B cell (primary cell): Measurements from ENCODE around the gene VSIG10L2. TPM values are rescaled to one million over a fixed set of nuclear protein-coding genes. Genes with fewer than 3 reads are reported as not detected.

ENCODE experiments used
- ATAC-seq: fragments of 200-7000 bp; cut with Tn5 transposase; one replicate; pipeline ENCODE4 v1.10.0; 2021; ENCODE audit warnings: low read depth, mild to moderate bottlenecking, moderate number of reproducible peaks, moderate library complexity
- CTCF ChIA-PET: fragments of 350-600 bp; sonication (Branson Sonifier 250); formaldehyde crosslinking; loops from one replicate; lab custom pipeline; 2021; ENCODE audit warnings: antibody characterized with exemption, inconsistent platforms; lab: Charles Lee
- POLR2A ChIA-PET: fragments of 350-600 bp; sonication (Branson Sonifier 250); formaldehyde crosslinking; loops from one replicate; lab custom pipeline; 2021; ENCODE audit warnings: antibody characterized with exemption; lab: Charles Lee
- DNase-seq: peaks from one replicate; pipeline ENCODE4 v3.0.0; 2013
- H2AFZ ChIP-seq: 2 replicates; pipeline ENCODE4 v1.6.1; 2012; ENCODE audit warnings: mild to moderate bottlenecking, low read depth, low read length; ENCODE audit not compliant: insufficient read depth, poor library complexity, severe bottlenecking
- H3K27ac ChIP-seq, 2 donors: 1 replicate in 1 of 2; 2 replicates in 1 of 2; pipeline ENCODE4 v1.5.1; 2012 to 2013; ENCODE audit warnings: low read length in 2 of 2, mild to moderate bottlenecking in 2 of 2, moderate library complexity in 1 of 2
- H3K27me3 ChIP-seq, 4 experiments: fragments of 200-600 bp in 1 of 4; sonication (generic) in 1 of 4; replicated peaks in 1 of 4; 1 replicate in 2 of 4; 2 replicates in 2 of 4; pipeline versions ENCODE4 v1.6.1 to v1.7.0; 2013 to 2016; ENCODE audit warnings: low read length in 3 of 4, mild to moderate bottlenecking in 2 of 4, mixed read lengths in 1 of 4, moderate library complexity in 1 of 4; ENCODE audit not compliant: insufficient read depth in 4 of 4, control insufficient read depth in 3 of 4; ENCODE audit errors: control extremely low read depth in 1 of 4
- H3K36me3 ChIP-seq, 2 experiments: replicated peaks in 1 of 2; 1 replicate in 1 of 2; 2 replicates in 1 of 2; pipeline versions ENCODE4 v1.6.1 to v1.7.1; 2013; ENCODE audit warnings: low read length in 1 of 2; ENCODE audit not compliant: insufficient read depth in 2 of 2, control insufficient read depth in 1 of 2; ENCODE audit errors: control extremely low read depth in 1 of 2, extremely low read depth in 1 of 2
- H3K4me1 ChIP-seq, 2 donors: fragments of 200-600 bp in 1 of 2; sonication (generic) in 1 of 2; 1 replicate in 1 of 2; 2 replicates in 1 of 2; pipeline versions ENCODE4 v1.5.1 to v1.6.1; 2013 to 2017; ENCODE audit warnings: low read length in 2 of 2; ENCODE audit not compliant: control insufficient read depth in 2 of 2, insufficient read depth in 2 of 2
- H3K4me2 ChIP-seq: replicated peaks from 2 replicates; pipeline ENCODE3; 2012; ENCODE audit warnings: mild to moderate bottlenecking, low read depth, low read length; ENCODE audit not compliant: poor library complexity, severe bottlenecking
- H3K4me3 ChIP-seq, 5 experiments: fragments of 200-600 bp in 1 of 5; sonication (generic) in 1 of 5; 1 replicate in 3 of 5; 2 replicates in 2 of 5; pipeline versions ENCODE4 v1.5.1 to v1.7.0; 2011 to 2016; ENCODE audit warnings: low read length in 4 of 5, mild to moderate bottlenecking in 4 of 5, low read depth in 2 of 5, control low read depth in 1 of 5, moderate library complexity in 1 of 5; ENCODE audit not compliant: insufficient read depth in 1 of 5; ENCODE audit errors: control extremely low read depth in 1 of 5, extremely low read depth in 1 of 5
- H3K79me2 ChIP-seq: fragments of 200-600 bp; sonication (generic); one replicate; pipeline ENCODE4 v1.6.0; 2016; ENCODE audit warnings: low read length; ENCODE audit not compliant: control insufficient read depth, insufficient read depth
- H3K9ac ChIP-seq: fragments of 200-600 bp; sonication (generic); 2 replicates; pipeline ENCODE4 v1.6.1; 2017; ENCODE audit warnings: mild to moderate bottlenecking, low read length, moderate library complexity
- H3K9me3 ChIP-seq, 3 donors: one replicate each; pipeline versions ENCODE4 v1.6.1 to v1.7.1; 2013; ENCODE audit warnings: low read length in 2 of 3; ENCODE audit not compliant: control insufficient read depth in 2 of 3, insufficient read depth in 1 of 3; ENCODE audit errors: control extremely low read depth in 1 of 3
- H4K20me1 ChIP-seq: 2 replicates; pipeline ENCODE4 v1.6.0; 2012; ENCODE audit warnings: mild to moderate bottlenecking, low read length; ENCODE audit not compliant: insufficient read depth, control insufficient read depth, poor library complexity, severe bottlenecking
- H3K27ac Mint-ChIP-seq: one replicate; pipeline ENCODE4 v1.8.0; 2021; ENCODE audit warnings: mixed read lengths
- H3K27me3 Mint-ChIP-seq: one replicate; pipeline ENCODE4 v1.8.0; 2021; ENCODE audit warnings: mixed read lengths
- H3K4me1 Mint-ChIP-seq: one replicate; pipeline ENCODE4 v1.8.0; 2021; ENCODE audit warnings: mixed read lengths
- H3K4me3 Mint-ChIP-seq: one replicate; pipeline ENCODE4 v1.8.0; 2021; ENCODE audit warnings: mixed read lengths
- H3K9me3 Mint-ChIP-seq: one replicate; pipeline ENCODE4 v1.8.0; 2022; ENCODE audit warnings: mixed read lengths; ENCODE audit not compliant: insufficient read depth
- CTCF ChIP-seq: fragments of 200-600 bp; IDR thresholded peaks from one replicate; pipeline ENCODE4 v1.8.0; 2022; ENCODE audit warnings: antibody characterized with exemption, mild to moderate bottlenecking
- EZH2 ChIP-seq: IDR thresholded peaks from 2 replicates; pipeline ENCODE4 v1.6.1; 2012; ENCODE audit warnings: borderline replicate concordance, low read depth, mild to moderate bottlenecking, moderate library complexity, low read length; ENCODE audit not compliant: insufficient read depth, poor library complexity, severe bottlenecking
- WGBS: methylation state at CpG from one replicate; pipeline ENCODE4 v1.1.5; 2013; ENCODE audit warnings: missing lambda C conversion rate; ENCODE audit not compliant: insufficient coverage; 5-methylcytosine and 5-hydroxymethylcytosine counted together
- intact Hi-C: fragments of 100-400 bp; cut with micrococcal nuclease; formaldehyde crosslinking; loops from one replicate; pipeline ENCODE4 v1.10.0; 2022
- polyA plus RNA-seq: library from polyadenylated mRNA; depleted of rRNA; stranded (reverse); fragments of >200 nt; gene quantifications from 2 replicates; pipeline ENCODE4 v1.2.3, GENCODE V29; 2012
- total RNA-seq, 2 donors: library from RNA; stranded (reverse); fragments of 120-200 nt in 1 of 2; gene quantifications; 1 replicate in 1 of 2; 2 replicates in 1 of 2; pipeline versions ENCODE4 v1.2.3 to v1.2.4, GENCODE V29; 2013 to 2022

VSIG10L2 gene
- total and polyA plus RNA-seq, 2 donors (not counting 1 experiment from before 2014, with no cell fraction given): not detected

GRCh38 chr11:125934473-125934872 lies 11.4 kb upstream of the VSIG10L2 start:
- H3K9me3 Mint-ChIP-seq: no peaks in the 10 kb centered on the region
- H3K79me2 ChIP-seq: no peaks in the 10 kb centered on the region
- peaks cover 11% of the 10 kb centered on the region for H3K27me3 Mint-ChIP-seq
- H3K4me1 Mint-ChIP-seq: no peaks in the 10 kb centered on the region
- H3K4me3 Mint-ChIP-seq: no peak overlapping the region
- H3K27me3 ChIP-seq: peaks cover 0 to 3% (median 0%) of the 10 kb centered on the region in 4 experiments
- no peaks in the 10 kb centered on the region for H3K4me1 ChIP-seq
- no peak for DNase-seq
- no peak overlapping the region for H3K4me3 ChIP-seq
- H3K27ac Mint-ChIP-seq: no peak overlapping the region
- ATAC-seq: no peak
- WGBS: 100% methylated on average over 6 of the region's 8 CpGs
- ChIA-PET POLR2A (no interaction called here), CTCF (no interaction called here)
- H3K27ac ChIP-seq: no peak overlapping the region
- no peaks in the 10 kb centered on the region for H4K20me1 ChIP-seq
- intact Hi-C loops: no loop called here
- TF ChIP-seq CTCF (no peak), EZH2 (no peak)
- H2AFZ ChIP-seq: no peak overlapping the region
- no peaks in the 10 kb centered on the region for H3K9me3 ChIP-seq
- no peaks in the 10 kb centered on the region for H3K36me3 ChIP-seq
- no peak overlapping the region for H3K4me2 ChIP-seq
- no peak overlapping the region for H3K9ac ChIP-seq

- ChIA-PET CTCF (no interaction called here), POLR2A (no interaction called here)
- Histone ChIP-seq H4K20me1 (no peaks in the 10 kb centered on the region), H3K4me2 (no peak overlapping the region), H3K4me1 (no peaks in the 10 kb centered on the region), H3K36me3 (no peaks in the 10 kb centered on the region), H3K9ac (no peak overlapping the region), H3K27me3 (no peaks in the 10 kb centered on the region), H3K79me2 (no peaks in the 10 kb centered on the region), H3K4me3 (no peak overlapping the region), H3K27ac (no peak overlapping the region), H2AFZ (no peak overlapping the region), H3K9me3 (no peaks in the 10 kb centered on the region)
- Mint-ChIP-seq H3K27me3 (peaks cover 8% of the 10 kb centered on the region), H3K9me3 (no peaks in the 10 kb centered on the region), H3K27ac (no peak overlapping the region), H3K4me1 (no peaks in the 10 kb centered on the region), H3K4me3 (no peak overlapping the region)
- 90% methylated on average over 2 of the region's 2 CpGs for WGBS
- ATAC-seq: no peak
- no peak for TF ChIP-seq EZH2
- TF ChIP-seq CTCF: no peak
- intact Hi-C loops: no loop called here
- no peak for DNase-seq
These were observed 10.8 kb upstream of the VSIG10L2 start for GRCh38 chr11:125935056-125935455.
